Measurements from ENCODE around the gene ALOX5. TPM values are rescaled to one million over a fixed set of nuclear protein-coding genes. Genes with fewer than 3 reads are reported as not detected.

Gene ALOX5
- polyA plus RNA-seq, 3 donors = 2.5 to 6.4 (median 4.9) TPM

GRCh38 chr10:45423976-45424499 lies 50.0 kb downstream of the ALOX5 start:
- no peak for DNase-seq

GRCh38 chr10:45424668-45425404 lies 50.8 kb downstream of the ALOX5 start:
- DNase-seq = no peak

GRCh38 chr10:45425621-45426563 lies 51.9 kb downstream of the ALOX5 start:
- no peak for DNase-seq

DNA sequence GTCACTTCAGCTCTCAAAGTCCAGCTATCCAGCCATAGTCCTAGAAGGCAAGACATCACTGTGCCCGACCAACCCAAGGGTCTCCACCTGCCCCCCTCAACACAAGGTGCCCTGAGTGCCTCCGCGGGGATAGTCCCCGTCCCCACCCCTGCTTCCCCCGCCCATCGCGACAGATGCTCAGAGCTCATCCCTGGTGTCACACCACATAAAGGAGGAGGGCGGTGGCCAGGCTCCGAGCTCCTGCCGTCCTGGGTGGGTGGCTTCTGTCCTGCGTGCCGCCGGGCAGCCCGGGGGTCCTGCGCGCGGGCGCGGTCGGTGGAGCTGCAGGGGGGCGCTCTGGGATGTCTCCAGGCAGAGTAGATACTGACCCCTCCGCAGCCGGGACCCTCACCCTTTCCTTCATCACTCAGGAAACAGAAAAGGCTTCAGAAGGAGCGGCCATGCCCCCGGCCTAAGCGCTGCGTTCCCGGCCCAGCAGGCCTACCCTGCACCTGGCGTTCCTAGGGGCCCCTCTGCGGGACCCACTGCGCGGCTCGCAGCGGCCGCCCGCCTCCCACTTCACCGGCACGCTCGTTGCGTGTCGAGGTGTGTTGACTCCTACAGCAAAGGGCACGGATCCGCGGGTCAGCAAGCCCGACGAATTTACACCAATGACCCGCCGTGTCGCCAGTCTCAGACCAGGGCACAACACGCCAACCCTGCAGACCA lies 53.4 kb downstream of the ALOX5 start:
- DNase-seq = no peak

- DNase-seq = no peak
Observed at GRCh38 chr10:45427970-45428366, 54.0 kb downstream of the ALOX5 start.

DNA sequence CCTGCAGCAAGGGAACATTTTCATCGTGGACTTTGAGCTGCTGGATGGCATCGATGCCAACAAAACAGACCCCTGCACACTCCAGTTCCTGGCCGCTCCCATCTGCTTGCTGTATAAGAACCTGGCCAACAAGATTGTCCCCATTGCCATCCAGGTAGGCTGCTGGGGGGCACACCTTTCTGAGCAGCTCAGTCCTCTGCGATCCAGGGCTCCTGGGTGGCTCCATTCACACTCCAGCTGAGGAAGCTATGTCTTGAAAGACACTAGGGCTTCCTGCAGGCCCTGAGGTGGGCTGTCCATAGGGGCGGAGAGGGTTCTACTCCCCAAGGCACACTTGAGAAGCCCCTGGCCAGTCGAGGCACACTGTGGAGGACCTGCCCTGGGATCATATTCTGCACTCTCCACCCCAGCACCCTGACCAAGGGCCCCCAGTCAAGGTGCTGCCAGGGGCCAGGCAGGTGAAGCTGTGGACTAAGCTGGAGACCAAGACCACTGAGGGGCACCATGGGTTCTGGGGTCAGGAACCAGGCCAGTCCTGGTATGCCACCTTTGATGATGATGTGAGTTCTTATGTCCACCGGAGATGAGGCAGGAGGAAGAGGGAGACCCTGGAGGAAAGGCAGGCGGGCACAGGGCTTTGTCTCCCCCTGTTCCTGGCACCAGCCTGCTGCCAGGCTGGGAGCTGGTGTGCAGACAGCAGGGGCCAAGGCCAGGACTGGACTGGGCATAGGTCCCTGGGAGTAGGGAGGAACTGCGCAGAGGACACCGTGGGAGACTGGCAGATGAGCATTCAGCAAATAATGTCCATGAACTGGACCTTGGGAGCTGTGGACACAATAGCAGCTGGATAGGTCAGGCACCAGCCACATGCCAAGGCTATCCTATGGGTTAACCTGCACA lies 54.8 kb downstream of the ALOX5 start:
- DNase-seq = no peak

- DNase-seq = no peak
Observed at GRCh38 chr10:45429790-45430189, 55.8 kb downstream of the ALOX5 start.

- DNase-seq = no peak
Observed at GRCh38 chr10:45432113-45432512, 58.1 kb downstream of the ALOX5 start.

DNA sequence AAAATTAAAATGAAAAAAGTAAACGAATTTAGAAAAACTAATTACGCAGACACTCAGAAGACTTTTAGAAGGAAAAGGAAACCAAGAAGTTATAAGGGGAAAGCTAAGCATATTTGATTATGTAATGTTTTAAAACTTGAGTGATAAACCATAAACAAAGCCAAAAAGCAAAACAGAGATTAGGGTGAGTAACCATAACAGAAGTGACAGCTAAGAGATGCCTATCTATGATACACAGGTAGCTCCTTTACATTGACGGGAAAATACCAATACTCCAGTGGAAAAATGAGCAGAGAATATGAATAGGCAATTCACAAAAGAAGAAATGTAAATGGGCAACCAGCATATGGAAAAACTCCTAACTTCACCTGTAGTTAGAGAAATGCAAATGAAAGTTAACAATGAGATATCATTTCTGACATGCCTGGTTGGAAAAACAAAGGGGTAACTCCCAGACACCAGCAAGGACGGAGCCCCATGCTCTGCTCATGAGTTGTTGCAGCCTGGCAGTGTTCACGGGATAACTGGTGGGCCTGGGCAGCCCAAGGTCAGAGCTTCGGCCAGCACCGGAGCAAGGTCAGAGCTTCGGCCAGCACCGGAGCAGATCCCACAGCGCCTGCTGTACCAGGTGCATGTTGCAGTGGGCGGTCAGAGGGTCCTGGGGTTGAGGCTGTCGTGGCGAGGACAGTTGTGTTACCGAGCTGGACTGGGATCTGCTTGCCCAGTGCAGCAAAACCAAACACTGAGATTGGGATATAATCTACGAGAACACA lies 58.9 kb downstream of the ALOX5 start:
- no peak for DNase-seq

GRCh38 chr10:45433716-45434469 lies 59.9 kb downstream of the ALOX5 start:
- no peak for DNase-seq

GRCh38 chr10:45437587-45438465 lies 63.8 kb downstream of the ALOX5 start:
- DNase-seq = no peak

- no peak for DNase-seq
Observed at GRCh38 chr10:45438466-45439090, 64.6 kb downstream of the ALOX5 start.

DNA sequence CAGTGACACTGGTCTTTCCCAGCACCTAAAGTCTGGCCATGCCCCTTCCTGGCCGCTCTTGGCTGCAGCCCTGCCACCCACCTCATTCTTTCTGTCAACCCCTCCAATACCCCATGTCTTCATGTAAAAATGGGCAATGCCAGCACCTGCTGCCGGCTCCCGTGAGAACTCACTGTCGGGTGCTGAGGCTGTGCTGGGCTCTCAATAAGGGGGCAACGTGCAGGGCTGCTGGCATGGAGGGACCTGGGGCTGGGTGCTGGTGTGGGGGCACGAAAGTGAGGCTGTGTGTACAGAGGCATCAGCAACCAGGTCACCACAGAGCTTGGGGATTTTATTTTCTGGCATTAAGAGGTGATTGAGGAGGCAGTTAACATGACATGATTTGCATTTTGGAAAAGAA lies 65.3 kb downstream of the ALOX5 start:
- DNase-seq = no peak

DNA sequence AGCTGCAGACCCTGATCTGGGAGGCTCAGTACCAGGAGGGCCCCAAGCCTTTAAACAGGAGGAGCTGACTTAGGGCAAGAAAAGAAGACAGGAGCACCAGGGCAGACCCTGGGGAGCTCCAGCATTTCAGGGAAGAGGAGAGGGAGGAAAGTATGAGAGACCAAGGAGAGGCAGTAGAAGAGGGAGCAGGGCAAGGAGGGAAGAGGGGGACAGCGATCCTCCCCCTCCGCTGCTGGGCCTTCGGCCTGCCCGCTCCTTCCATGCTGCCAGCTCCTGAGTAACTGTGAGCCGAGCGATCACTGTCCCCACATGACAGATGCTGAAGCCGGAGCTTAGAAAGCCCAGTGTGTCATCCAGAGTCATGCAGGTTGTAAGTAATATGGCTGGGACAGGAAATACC lies 65.9 kb downstream of the ALOX5 start:
- no peak for DNase-seq

- DNase-seq = no peak
Observed at GRCh38 chr10:45440511-45441062, 66.6 kb downstream of the ALOX5 start.

DNA sequence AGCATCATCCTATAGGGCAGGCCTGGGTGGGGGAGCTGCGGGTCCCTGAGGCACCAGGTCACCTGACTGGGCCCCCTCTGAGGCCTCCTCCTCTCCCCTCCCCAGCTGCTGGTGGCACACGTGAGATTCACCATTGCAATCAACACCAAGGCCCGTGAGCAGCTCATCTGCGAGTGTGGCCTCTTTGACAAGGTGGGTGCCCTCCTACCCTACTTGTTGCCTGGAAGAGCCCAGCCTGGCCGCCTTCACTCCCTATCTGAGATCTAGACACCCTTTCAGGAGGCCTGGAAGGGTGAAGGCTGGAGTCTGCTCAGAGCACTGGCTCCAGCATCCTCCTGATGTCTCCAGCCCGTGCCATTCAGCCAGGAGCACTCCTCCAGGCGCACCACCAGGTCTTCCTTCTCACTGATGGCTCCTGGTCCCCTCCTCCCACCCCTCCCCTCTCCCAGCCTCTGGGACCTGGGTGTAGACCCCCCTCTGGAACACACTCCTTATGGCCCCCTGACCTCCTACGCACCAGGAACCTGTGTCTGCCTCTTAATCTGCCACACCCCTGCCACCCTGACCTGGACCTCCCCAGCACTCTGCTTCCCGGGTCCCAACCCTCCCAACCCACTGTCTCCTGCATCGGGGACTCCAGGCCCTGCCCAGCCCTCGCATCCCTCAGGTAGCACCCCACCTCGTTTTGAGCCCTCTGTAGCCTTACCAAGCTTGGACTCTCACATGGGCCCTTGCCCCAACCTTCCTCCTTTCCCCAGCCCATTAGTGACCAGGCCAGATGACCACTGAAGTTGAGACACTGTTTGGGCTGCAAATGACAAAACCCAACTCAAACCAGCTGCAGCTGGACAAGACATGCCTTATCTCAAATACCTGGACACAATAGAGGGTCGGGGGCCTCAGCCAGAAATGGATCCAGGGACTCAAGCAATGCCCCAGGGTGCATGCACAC lies 67.5 kb downstream of the ALOX5 start:
- DNase-seq = no peak
